H9 (cell line): ENCODE results near the gene FANCC. TPM values are rescaled to one million over a fixed set of nuclear protein-coding genes. Genes with fewer than 3 reads are reported as not detected.

ENCODE experiments used
- DNase-seq: peaks from one replicate; pipeline ENCODE4 v3.0.0-alpha.2; 2017
- H2AFZ ChIP-seq: one replicate; pipeline ENCODE4 v1.6.1; 2013; ENCODE audit warnings: mild to moderate bottlenecking, low read length, control low read depth, moderate library complexity
- H2AK5ac ChIP-seq: 2 replicates; pipeline ENCODE4 v1.6.1; 2013; ENCODE audit warnings: low read length, control low read depth, mixed read lengths; ENCODE audit not compliant: insufficient read length
- H2BK120ac ChIP-seq: one replicate; pipeline ENCODE4 v1.6.1; 2013; ENCODE audit warnings: low read depth, mild to moderate bottlenecking, low read length, control low read depth, inconsistent platforms; ENCODE audit not compliant: poor library complexity, severe bottlenecking
- H2BK12ac ChIP-seq: 2 replicates; pipeline ENCODE4 v1.6.1; 2013; ENCODE audit warnings: low read length, control low read depth, mixed read lengths, low read depth; ENCODE audit not compliant: insufficient read length
- H2BK15ac ChIP-seq: 2 replicates; pipeline ENCODE4 v1.6.1; 2013; ENCODE audit warnings: low read depth, low read length, control low read depth
- H2BK20ac ChIP-seq: one replicate; pipeline ENCODE4 v1.6.1; 2013; ENCODE audit warnings: low read depth, mild to moderate bottlenecking, low read length, control low read depth, inconsistent platforms; ENCODE audit not compliant: poor library complexity, severe bottlenecking
- H2BK5ac ChIP-seq: 2 replicates; pipeline ENCODE4 v1.6.1; 2013; ENCODE audit warnings: low read length, control low read depth, mixed read lengths; ENCODE audit not compliant: insufficient read length
- H3K14ac ChIP-seq: 2 replicates; pipeline ENCODE4 v1.6.1; 2013; ENCODE audit warnings: low read length, control low read depth; ENCODE audit not compliant: insufficient read depth
- H3K18ac ChIP-seq: 2 replicates; pipeline ENCODE4 v1.6.1; 2013; ENCODE audit warnings: low read depth, mild to moderate bottlenecking, mixed read lengths, low read length, control low read depth; ENCODE audit not compliant: insufficient read length
- H3K23ac ChIP-seq: 2 replicates; pipeline ENCODE4 v1.6.1; 2013; ENCODE audit warnings: low read length, control low read depth, mixed read lengths, low read depth; ENCODE audit not compliant: insufficient read length
- H3K23me2 ChIP-seq: 2 replicates; pipeline ENCODE4 v1.6.1; 2013; ENCODE audit warnings: low read depth, mild to moderate bottlenecking, mixed read lengths, low read length, control low read depth; ENCODE audit not compliant: insufficient read length, poor library complexity, severe bottlenecking
- H3K27ac ChIP-seq: 2 replicates; pipeline ENCODE4 v1.5.1; 2013; ENCODE audit warnings: low read length, control low read depth, mixed read lengths, low read depth; ENCODE audit not compliant: insufficient read length
- H3K27me3 ChIP-seq: 2 replicates; pipeline ENCODE4 v1.6.1; 2013; ENCODE audit warnings: low read length, control low read depth, inconsistent platforms; ENCODE audit not compliant: insufficient read depth
- H3K4ac ChIP-seq: 2 replicates; pipeline ENCODE4 v1.6.1; 2013; ENCODE audit warnings: low read depth, mild to moderate bottlenecking, control low read depth, inconsistent platforms, low read length, moderate library complexity
- H3K4me1 ChIP-seq: 2 replicates; pipeline ENCODE4 v1.6.1; 2013; ENCODE audit warnings: low read length, control low read depth, inconsistent platforms; ENCODE audit not compliant: insufficient read depth
- H3K4me2 ChIP-seq: 2 replicates; pipeline ENCODE4 v1.6.1; 2013; ENCODE audit warnings: low read length, control low read depth, mixed read lengths; ENCODE audit not compliant: insufficient read length, insufficient read depth
- H3K56ac ChIP-seq: 2 replicates; pipeline ENCODE4 v1.6.1; 2013; ENCODE audit warnings: low read depth, mild to moderate bottlenecking, mixed read lengths, low read length, control low read depth; ENCODE audit not compliant: insufficient read length
- H3K79me1 ChIP-seq: 2 replicates; pipeline ENCODE4 v1.6.1; 2013; ENCODE audit warnings: low read depth, mild to moderate bottlenecking, moderate library complexity, low read length, control low read depth, inconsistent platforms; ENCODE audit not compliant: insufficient read depth, poor library complexity, severe bottlenecking
- H3K79me2 ChIP-seq: 2 replicates; pipeline ENCODE4 v1.6.1; 2013; ENCODE audit warnings: low read length, control low read depth, inconsistent platforms; ENCODE audit not compliant: insufficient read depth
- H3K9ac ChIP-seq: 2 replicates; pipeline ENCODE4 v1.6.1; 2013; ENCODE audit warnings: low read length, control low read depth, mixed read lengths; ENCODE audit not compliant: insufficient read length; ENCODE audit errors: extremely low read depth
- H3K9me3 ChIP-seq: one replicate; pipeline ENCODE4 v1.6.1; 2013; ENCODE audit warnings: low read depth, low read length, inconsistent platforms; ENCODE audit not compliant: control insufficient read depth
- H3T11ph ChIP-seq: one replicate; pipeline ENCODE4 v1.6.1; 2013; ENCODE audit warnings: mild to moderate bottlenecking, low read length, control low read depth, inconsistent platforms
- H4K20me1 ChIP-seq: one replicate; pipeline ENCODE4 v1.6.1; 2013; ENCODE audit not compliant: control insufficient read depth, insufficient read length, insufficient read depth
- H4K5ac ChIP-seq: 2 replicates; pipeline ENCODE4 v1.6.1; 2013; ENCODE audit warnings: low read depth, mild to moderate bottlenecking, mixed read lengths, low read length, control low read depth; ENCODE audit not compliant: insufficient read length
- H4K8ac ChIP-seq: replicated peaks from 2 replicates; pipeline ENCODE4 v1.6.1; 2013; ENCODE audit warnings: low read length, control low read depth, mixed read lengths, low read depth; ENCODE audit not compliant: insufficient read length
- H4K91ac ChIP-seq: 2 replicates; pipeline ENCODE4 v1.6.1; 2013; ENCODE audit warnings: low read depth, mild to moderate bottlenecking, moderate library complexity, mixed read lengths, low read length, control low read depth; ENCODE audit not compliant: insufficient read length
- H3K27ac Mint-ChIP-seq, 3 experiments: 2 replicates in 2 of 3; 3 replicates in 1 of 3; pipeline ENCODE4 v1.8.0; 2020 to 2021; ENCODE audit warnings: mixed read lengths in 3 of 3, mild to moderate bottlenecking in 1 of 3, moderate library complexity in 1 of 3
- H3K27me3 Mint-ChIP-seq: 2 replicates; pipeline ENCODE4 v1.8.0; 2021; ENCODE audit warnings: low read depth, mild to moderate bottlenecking, moderate library complexity, mixed read lengths
- H3K36me3 Mint-ChIP-seq, 3 experiments: 2 replicates in 2 of 3; 3 replicates in 1 of 3; pipeline ENCODE4 v1.8.0; 2020 to 2021; ENCODE audit warnings: low read depth in 3 of 3, mixed read lengths in 3 of 3; ENCODE audit not compliant: insufficient read depth in 1 of 3
- H3K4me1 Mint-ChIP-seq, 2 experiments: 2 replicates each; pipeline ENCODE4 v1.8.0; 2020; ENCODE audit warnings: mixed read lengths in 2 of 2
- H3K4me3 Mint-ChIP-seq, 2 experiments: 2 replicates in 1 of 2; 3 replicates in 1 of 2; pipeline ENCODE4 v1.8.0; 2020 to 2021; ENCODE audit warnings: mild to moderate bottlenecking in 2 of 2, mixed read lengths in 2 of 2, moderate library complexity in 1 of 2
- H3K9me3 Mint-ChIP-seq, 2 experiments: 2 replicates in 1 of 2; 3 replicates in 1 of 2; pipeline ENCODE4 v1.8.0; 2020; ENCODE audit warnings: mild to moderate bottlenecking in 2 of 2, mixed read lengths in 2 of 2, moderate library complexity in 1 of 2
- CTCF ChIP-seq: fragments of 200-600 bp; sonication (generic); conservative IDR thresholded peaks from 3 replicates; pipeline ENCODE4 v1.8.0; 2021; ENCODE audit warnings: antibody characterized with exemption, mild to moderate bottlenecking
- WGBS: extraction: QIAGEN DNeasy Blood & Tissue Kit; methylation state at CpG from one replicate; pipeline ENCODE4 v1.1.7; 2013; ENCODE audit warnings: missing lambda C conversion rate, low lambda C conversion rate, mixed read lengths; ENCODE audit not compliant: insufficient read length; ENCODE audit errors: extremely low coverage; 5-methylcytosine and 5-hydroxymethylcytosine counted together
- total RNA-seq: library from RNA; stranded (reverse); gene quantifications from 2 replicates; pipeline ENCODE4 v1.2.1, GENCODE V29; 2021

FANCC gene
- total RNA-seq, 1 experiment from 2014 or later, result 14.6 TPM

- no peaks in the 10 kb centered on the region for H3K9me3 Mint-ChIP-seq
- DNase-seq, result peak; percentile 90
- peaks cover 10% of the 10 kb centered on the region; the same call in 1 of the 2 replicates for H3K4me1 ChIP-seq
- H4K8ac ChIP-seq, result no peak overlapping the region
- H3K27me3 ChIP-seq, result no peaks in the 10 kb centered on the region
- TF ChIP-seq CTCF, result peak; percentile 95
- peak overlapping the region; percentile 57 to 65; a peak in 4 of 5 replicates for H3K4me3 Mint-ChIP-seq
- no peak overlapping the region for H3K27ac Mint-ChIP-seq
- no peak overlapping the region for H2AK5ac ChIP-seq
- no peak overlapping the region for H4K91ac ChIP-seq
- H3K18ac ChIP-seq, result no peak overlapping the region
- no peak overlapping the region for H4K5ac ChIP-seq
- H3K4me1 Mint-ChIP-seq, result peaks cover 38 to 47% of the 10 kb centered on the region in 2 experiments
- H3K4ac ChIP-seq, result no peak overlapping the region
- H3K27me3 Mint-ChIP-seq, result peaks cover 6% of the 10 kb centered on the region; the same call in 1 of the 2 replicates
- no peaks in the 10 kb centered on the region for H3K79me2 ChIP-seq
- no CpG with 5 or more reads among the region's 35 CpGs for WGBS
- H3K23ac ChIP-seq, result no peak overlapping the region
- no peak overlapping the region for H3K27ac ChIP-seq
- H2BK120ac ChIP-seq, result no peak overlapping the region
- no peak overlapping the region for H2AFZ ChIP-seq
- H3K9me3 ChIP-seq, result no peaks in the 10 kb centered on the region
- no peak overlapping the region for H3K14ac ChIP-seq
- peak overlapping the region; percentile 23 for H3K4me2 ChIP-seq
- H2BK12ac ChIP-seq, result no peak overlapping the region
- no peaks in the 10 kb centered on the region for H4K20me1 ChIP-seq
- peaks cover 4% of the 10 kb centered on the region for H3K23me2 ChIP-seq
- H3K9ac ChIP-seq, result no peak overlapping the region
- no peak overlapping the region for H3K56ac ChIP-seq
- H3T11ph ChIP-seq, result no peak overlapping the region
- no peaks in the 10 kb centered on the region for H3K79me1 ChIP-seq
- no peaks in the 10 kb centered on the region for H3K36me3 Mint-ChIP-seq
- H2BK15ac ChIP-seq, result no peak overlapping the region; the same call in 1 of the 2 replicates
- no peak overlapping the region for H2BK20ac ChIP-seq
- no peak overlapping the region for H2BK5ac ChIP-seq
Observed at GRCh38 chr9:95127249-95128176, 190.0 kb downstream of the FANCC start.
